Smooth muscle cell (in vitro differentiated cells): ENCODE data around the gene CDH23. TPM values are rescaled to one million over a fixed set of nuclear protein-coding genes. Genes with fewer than 3 reads are reported as not detected.

Experiments used
- DNase-seq: peaks from one replicate; lab custom pipeline; 2025; ENCODE audit not compliant: unreplicated experiment; lab: John Stamatoyannopoulos, UW
- H2AFZ ChIP-seq: fragments of 200-600 bp; sonication (generic); 2 replicates; pipeline ENCODE4 v1.6.0; 2016; ENCODE audit warnings: antibody characterized with exemption, low read depth, mild to moderate bottlenecking
- H3F3A ChIP-seq: fragments of 200-600 bp; sonication (generic); 2 replicates; pipeline ENCODE4 v1.6.0; 2017; ENCODE audit warnings: antibody characterized with exemption, low read depth
- H3K27ac ChIP-seq: fragments of 200-600 bp; sonication (generic); 2 replicates; pipeline ENCODE4 v1.5.1; 2016; ENCODE audit warnings: low read depth, mild to moderate bottlenecking
- H3K27me3 ChIP-seq: fragments of 200-600 bp; sonication (generic); 2 replicates; pipeline ENCODE4 v1.6.1; 2016; ENCODE audit warnings: low read depth, mild to moderate bottlenecking
- H3K36me3 ChIP-seq: fragments of 200-600 bp; sonication (generic); 2 replicates; pipeline ENCODE4 v1.5.1; 2016; ENCODE audit warnings: low read depth
- H3K4me1 ChIP-seq: fragments of 200-600 bp; sonication (generic); 2 replicates; pipeline ENCODE4 v1.5.1; 2016; ENCODE audit warnings: low read depth
- H3K4me2 ChIP-seq: fragments of 200-600 bp; sonication (generic); 2 replicates; pipeline ENCODE4 v1.6.0; 2016; ENCODE audit warnings: mild to moderate bottlenecking
- H3K4me3 ChIP-seq: fragments of 200-600 bp; sonication (generic); 2 replicates; pipeline ENCODE4 v1.5.1; 2016; ENCODE audit warnings: mild to moderate bottlenecking
- H3K79me2 ChIP-seq: fragments of 200-600 bp; sonication (generic); 2 replicates; pipeline ENCODE4 v1.6.0; 2016; ENCODE audit warnings: low read depth, mild to moderate bottlenecking
- H3K9ac ChIP-seq: fragments of 200-600 bp; sonication (generic); 2 replicates; pipeline ENCODE4 v1.6.0; 2016; ENCODE audit warnings: low read depth
- H3K9me3 ChIP-seq: fragments of 200-600 bp; sonication (generic); replicated peaks from 2 replicates; pipeline ENCODE4 v1.5.1; 2016; ENCODE audit warnings: low read depth
- H4K20me1 ChIP-seq: fragments of 200-600 bp; sonication (generic); 2 replicates; pipeline ENCODE4 v1.6.0; 2016; ENCODE audit warnings: low read depth
- CTCF ChIP-seq: fragments of 200-600 bp; sonication (generic); IDR thresholded peaks from 2 replicates; pipeline ENCODE4 v1.5.1; 2017; ENCODE audit warnings: borderline replicate concordance, mild to moderate bottlenecking, antibody characterized with exemption; ENCODE audit not compliant: insufficient read depth, poor library complexity, severe bottlenecking
- WGBS: methylation state at CpG from one replicate; pipeline ENCODE4 v1.1.7; 2016; ENCODE audit warnings: low lambda C conversion rate; 5-methylcytosine and 5-hydroxymethylcytosine counted together
- polyA plus RNA-seq: library from polyadenylated mRNA; unstranded; fragments of >200 nt; fragmentation: Nextera tagmentation; extraction: Ambion mirVana; gene quantifications from 2 replicates; pipeline ENCODE4 v1.2.1, GENCODE V29; 2016
- total RNA-seq: library from RNA; depleted of rRNA; stranded (reverse); fragments of >200 nt; gene quantifications from 2 replicates; pipeline ENCODE4 v1.2.3, GENCODE V29; 2014

The CDH23 gene
- total and polyA plus RNA-seq, 2 experiments from 2014 or later, result 0.99 to 2.5 TPM

GRCh38 chr10:71678057-71678805, 281.5 kb downstream of the CDH23 start:
- Histone ChIP-seq H3K9ac (no peak overlapping the region), H3K4me3 (no peak overlapping the region), H3K27ac (no peak overlapping the region), H3K4me2 (no peak overlapping the region), H3K4me1 (no peaks in the 10 kb centered on the region), H3K36me3 (no peaks in the 10 kb centered on the region), H4K20me1 (no peaks in the 10 kb centered on the region), H3F3A (no peaks in the 10 kb centered on the region), H2AFZ (no peak overlapping the region), H3K27me3 (peaks cover 22% of the 10 kb centered on the region), H3K79me2 (no peaks in the 10 kb centered on the region), H3K9me3 (no peaks in the 10 kb centered on the region)
- DNase-seq, result no peak
- no peak for TF ChIP-seq CTCF
- WGBS, result 90% methylated on average over 10 of the region's 10 CpGs

GRCh38 chr10:71679425-71679824, 282.7 kb downstream of the CDH23 start:
- H3K27ac ChIP-seq, result no peak overlapping the region
- no peak overlapping the region for H2AFZ ChIP-seq
- no peak for DNase-seq
- H3K9me3 ChIP-seq, result no peaks in the 10 kb centered on the region
- H3K4me2 ChIP-seq, result no peak overlapping the region
- H3K36me3 ChIP-seq, result no peaks in the 10 kb centered on the region
- no peaks in the 10 kb centered on the region for H4K20me1 ChIP-seq
- H3F3A ChIP-seq, result no peaks in the 10 kb centered on the region
- TF ChIP-seq CTCF, result no peak
- no peak overlapping the region for H3K4me3 ChIP-seq
- H3K79me2 ChIP-seq, result no peaks in the 10 kb centered on the region
- WGBS, result 90% methylated on average over 9 of the region's 9 CpGs
- peaks cover 19% of the 10 kb centered on the region for H3K27me3 ChIP-seq
- no peak overlapping the region for H3K9ac ChIP-seq
- no peaks in the 10 kb centered on the region for H3K4me1 ChIP-seq

GRCh38 chr10:71681977-71682376, 285.3 kb downstream of the CDH23 start:
- H3K9me3 ChIP-seq, result no peaks in the 10 kb centered on the region
- H2AFZ ChIP-seq, result no peak overlapping the region
- no peak overlapping the region for H3K4me2 ChIP-seq
- no peaks in the 10 kb centered on the region for H4K20me1 ChIP-seq
- no peaks in the 10 kb centered on the region for H3K36me3 ChIP-seq
- H3F3A ChIP-seq, result no peaks in the 10 kb centered on the region
- H3K4me1 ChIP-seq, result peaks cover 9% of the 10 kb centered on the region
- H3K79me2 ChIP-seq, result no peaks in the 10 kb centered on the region
- no peak for DNase-seq
- TF ChIP-seq CTCF, result no peak
- no peak overlapping the region for H3K4me3 ChIP-seq
- H3K27me3 ChIP-seq, result peaks cover 24% of the 10 kb centered on the region
- no peak overlapping the region for H3K9ac ChIP-seq
- 94% methylated on average over 5 of the region's 5 CpGs for WGBS
- no peak overlapping the region for H3K27ac ChIP-seq

- no peak overlapping the region for H3K27ac ChIP-seq
- no peaks in the 10 kb centered on the region for H3K79me2 ChIP-seq
- no peak overlapping the region for H3K4me3 ChIP-seq
- H3K9me3 ChIP-seq, result no peaks in the 10 kb centered on the region
- H3K4me2 ChIP-seq, result no peak overlapping the region
- H3F3A ChIP-seq, result no peaks in the 10 kb centered on the region
- no peaks in the 10 kb centered on the region for H3K36me3 ChIP-seq
- H3K4me1 ChIP-seq, result peaks cover 9% of the 10 kb centered on the region
- DNase-seq, result no peak
- no peaks in the 10 kb centered on the region for H4K20me1 ChIP-seq
- H2AFZ ChIP-seq, result no peak overlapping the region
- WGBS, result 82% methylated on average over 7 of the region's 7 CpGs
- TF ChIP-seq CTCF, result no peak
- H3K27me3 ChIP-seq, result peaks cover 24% of the 10 kb centered on the region
- H3K9ac ChIP-seq, result no peak overlapping the region
These were observed 286.6 kb downstream of the CDH23 start for GRCh38 chr10:71683301-71683700.
